Thyroid gland (tissue), 4 donors: ENCODE data around the gene HS3ST2.

Experiments used
- CTCF ChIP-seq, 6 experiments: fragments of 200-600 bp in 3 of 6; fragments of 450-650 bp in 3 of 6; sonication (generic) in 3 of 6; IDR thresholded peaks; one replicate each; pipeline ENCODE4 v1.5.1; 2016 to 2019; ENCODE audit warnings: antibody characterized with exemption in 6 of 6, mild to moderate bottlenecking in 2 of 6, inconsistent platforms in 1 of 6, moderate library complexity in 1 of 6
- POLR2A ChIP-seq, 2 donors: fragments of 450-650 bp; IDR thresholded peaks; one replicate each; pipeline ENCODE4 v1.6.1; 2017; ENCODE audit warnings: antibody characterized with exemption in 2 of 2, mild to moderate bottlenecking in 2 of 2, moderate library complexity in 1 of 2

- no peak for TF ChIP-seq CTCF (IDR thresholded peaks at IDR 0.05)
- no peak for TF ChIP-seq POLR2A (IDR thresholded peaks at IDR 0.05)
Observed at GRCh38 chr16:22901563-22901962, 87.6 kb downstream of the HS3ST2 start.
